RWPE2 (cell line): ENCODE measurements around the gene PRSS38.
A peak's percentile ranks its signal among the peaks of the same experiment; 100 is the strongest.

Source experiments
- ATAC-seq: fragments of 200-7000 bp; cut with Tn5 transposase; 3 replicates; pipeline ENCODE4 v1.9.1; 2021; ENCODE audit warnings: low read depth
- DNase-seq: peaks from one replicate; pipeline ENCODE4 v3.0.0-alpha.2; 2020; ENCODE audit warnings: low spot score
- H3K27ac ChIP-seq: fragments of 450-650 bp; 2 replicates; pipeline ENCODE4 v1.5.1; 2017; ENCODE audit warnings: mild to moderate bottlenecking; ENCODE audit not compliant: poor library complexity, severe bottlenecking
- H3K27me3 ChIP-seq: fragments of 250-450 bp; sonication (Bioruptor Pico); 2 replicates; pipeline ENCODE4 v1.5.1; 2021; ENCODE audit warnings: mild to moderate bottlenecking, moderate library complexity; ENCODE audit not compliant: insufficient read depth, poor library complexity, severe bottlenecking
- H3K36me3 ChIP-seq: fragments of 250-450 bp; sonication (Bioruptor Pico); 2 replicates; pipeline ENCODE4 v1.5.1; 2020; ENCODE audit warnings: low read depth, mild to moderate bottlenecking, moderate library complexity
- H3K4me1 ChIP-seq: fragments of 250-450 bp; sonication (Bioruptor Pico); 2 replicates; pipeline ENCODE4 v1.5.1; 2021; ENCODE audit warnings: mild to moderate bottlenecking, moderate library complexity; ENCODE audit not compliant: insufficient read depth, poor library complexity, severe bottlenecking
- H3K4me3 ChIP-seq: fragments of 250-450 bp; sonication (Bioruptor Pico); 2 replicates; pipeline ENCODE4 v1.5.1; 2021; ENCODE audit warnings: mild to moderate bottlenecking, moderate library complexity; ENCODE audit not compliant: severe bottlenecking
- H3K9me3 ChIP-seq: fragments of 250-450 bp; sonication (Bioruptor Pico); 2 replicates; pipeline ENCODE4 v1.5.1; 2021; ENCODE audit warnings: mild to moderate bottlenecking, moderate library complexity; ENCODE audit not compliant: severe bottlenecking
- TF ChIP-seq, protein P1 (sequence below): fragments of 450-650 bp; IDR thresholded peaks from one replicate; pipeline ENCODE4 v1.5.1; 2017; ENCODE audit warnings: mild to moderate bottlenecking, moderate library complexity; ENCODE audit not compliant: poor library complexity, severe bottlenecking

The PRSS38 gene

DNA sequence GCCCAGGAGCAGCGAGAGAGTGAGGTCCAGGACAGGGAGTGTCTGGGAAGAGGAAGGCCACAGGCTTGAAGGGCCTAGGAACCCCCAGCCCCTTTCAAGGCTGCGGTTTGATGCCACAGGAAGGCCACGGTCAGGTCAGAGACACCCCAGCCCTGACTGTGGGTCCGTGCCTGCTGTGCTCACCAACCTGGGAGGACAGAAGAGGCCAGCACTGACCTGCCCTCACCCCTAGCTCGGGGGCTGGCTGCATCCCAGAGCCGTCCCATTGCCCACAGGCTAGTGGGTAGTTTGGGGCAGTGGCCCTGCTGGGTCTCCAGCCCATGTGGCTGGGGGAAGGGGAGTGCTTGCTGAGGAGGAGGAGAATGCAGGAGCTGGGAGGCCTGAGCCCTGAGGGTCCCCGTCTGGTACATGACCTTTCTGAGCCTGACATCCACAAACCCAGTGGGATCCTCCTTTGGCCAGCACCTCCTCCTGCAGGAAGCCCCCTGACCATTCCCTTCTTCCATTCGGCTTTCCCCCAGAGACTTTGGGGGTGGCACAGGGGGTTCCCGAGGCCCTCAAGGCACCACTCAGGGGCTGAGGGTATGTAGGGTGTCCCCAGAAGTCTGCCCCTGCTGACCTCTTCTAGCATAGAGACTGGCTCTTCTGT lies 77.9 kb downstream of the PRSS38 start:
- TF ChIP-seq, protein P1, sequence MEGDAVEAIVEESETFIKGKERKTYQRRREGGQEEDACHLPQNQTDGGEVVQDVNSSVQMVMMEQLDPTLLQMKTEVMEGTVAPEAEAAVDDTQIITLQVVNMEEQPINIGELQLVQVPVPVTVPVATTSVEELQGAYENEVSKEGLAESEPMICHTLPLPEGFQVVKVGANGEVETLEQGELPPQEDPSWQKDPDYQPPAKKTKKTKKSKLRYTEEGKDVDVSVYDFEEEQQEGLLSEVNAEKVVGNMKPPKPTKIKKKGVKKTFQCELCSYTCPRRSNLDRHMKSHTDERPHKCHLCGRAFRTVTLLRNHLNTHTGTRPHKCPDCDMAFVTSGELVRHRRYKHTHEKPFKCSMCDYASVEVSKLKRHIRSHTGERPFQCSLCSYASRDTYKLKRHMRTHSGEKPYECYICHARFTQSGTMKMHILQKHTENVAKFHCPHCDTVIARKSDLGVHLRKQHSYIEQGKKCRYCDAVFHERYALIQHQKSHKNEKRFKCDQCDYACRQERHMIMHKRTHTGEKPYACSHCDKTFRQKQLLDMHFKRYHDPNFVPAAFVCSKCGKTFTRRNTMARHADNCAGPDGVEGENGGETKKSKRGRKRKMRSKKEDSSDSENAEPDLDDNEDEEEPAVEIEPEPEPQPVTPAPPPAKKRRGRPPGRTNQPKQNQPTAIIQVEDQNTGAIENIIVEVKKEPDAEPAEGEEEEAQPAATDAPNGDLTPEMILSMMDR, result no peak
- Histone ChIP-seq H3K4me3 (no peak overlapping the region), H3K36me3 (no peaks in the 10 kb centered on the region), H3K27me3 (no peaks in the 10 kb centered on the region), H3K27ac (no peak overlapping the region), H3K9me3 (no peaks in the 10 kb centered on the region), H3K4me1 (no peaks in the 10 kb centered on the region)
- ATAC-seq (no peak), DNase-seq (peak; percentile 19)

DNA sequence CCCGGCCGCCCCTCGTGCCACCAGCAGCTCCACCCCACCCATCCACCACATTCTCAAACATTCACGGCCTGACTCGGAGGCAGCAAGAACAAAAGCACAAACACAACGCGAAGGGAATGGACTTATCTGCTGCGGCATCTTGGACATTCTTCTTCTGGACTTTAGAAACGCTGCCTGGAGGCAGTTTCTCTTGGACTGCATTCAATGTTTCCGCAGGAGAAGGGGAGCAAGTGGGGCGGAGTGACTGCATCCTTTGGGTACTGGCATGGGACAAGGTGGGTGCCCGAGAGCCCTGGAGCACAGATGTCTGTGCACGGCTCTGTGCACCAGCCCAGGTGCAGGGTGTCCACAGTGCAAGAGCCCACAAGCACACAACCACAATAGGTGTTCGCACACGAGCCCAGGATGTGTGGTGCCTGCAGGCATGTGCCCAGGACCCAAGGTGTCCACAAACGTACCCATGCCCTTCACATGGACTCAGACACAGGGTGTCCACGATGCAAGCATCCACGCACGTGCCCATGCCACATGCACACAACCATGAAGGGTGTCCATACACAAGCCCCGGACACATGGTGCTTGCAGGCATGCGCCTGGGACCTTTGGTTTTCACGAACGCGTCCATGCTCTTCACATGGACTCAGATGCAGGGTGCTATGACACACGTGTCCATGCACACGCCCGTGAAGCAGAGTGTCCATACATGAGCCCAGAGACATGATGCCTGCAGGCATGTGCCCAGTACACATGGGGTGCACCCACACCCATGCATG lies 78.7 kb downstream of the PRSS38 start:
- TF ChIP-seq, protein P1, result no peak
- Histone ChIP-seq H3K27ac (no peak overlapping the region), H3K36me3 (no peaks in the 10 kb centered on the region), H3K4me1 (no peaks in the 10 kb centered on the region), H3K27me3 (no peaks in the 10 kb centered on the region), H3K4me3 (no peak overlapping the region), H3K9me3 (no peaks in the 10 kb centered on the region)
- DNase-seq (peak; percentile 18), ATAC-seq (no peak)

DNA sequence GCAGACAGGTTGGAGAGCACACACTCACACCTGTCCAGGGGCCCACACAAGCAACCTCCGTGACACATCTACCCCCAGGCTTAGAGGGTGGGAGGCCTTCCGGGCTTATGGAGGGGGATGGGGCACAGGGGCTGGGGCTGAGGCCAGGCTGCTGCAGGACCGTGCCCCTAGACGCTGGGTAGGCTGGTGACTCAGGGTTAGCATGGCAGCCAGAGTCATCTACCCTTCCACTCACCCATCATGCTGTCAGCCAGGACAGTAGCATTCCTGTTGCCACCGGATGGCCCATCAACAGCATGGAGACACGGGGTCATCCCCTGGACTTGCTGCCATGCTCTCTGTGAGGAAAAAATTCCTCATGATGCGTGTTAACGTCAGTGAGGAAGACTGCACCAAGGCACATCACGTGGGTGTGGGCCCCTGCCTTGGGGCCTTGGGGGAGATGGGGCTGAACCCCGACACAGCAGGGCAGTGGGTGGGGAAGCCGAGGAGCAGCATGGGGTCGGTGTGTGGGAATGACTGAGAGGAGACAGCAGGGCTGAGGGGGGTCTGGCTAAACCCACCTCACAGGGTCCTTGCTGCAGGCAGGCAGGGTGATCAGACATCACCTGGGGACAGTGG lies 79.5 kb downstream of the PRSS38 start:
- DNase-seq (peak; percentile 14), ATAC-seq (no peak)
- H3K27me3 ChIP-seq, result no peaks in the 10 kb centered on the region
- TF ChIP-seq, protein P1, result no peak
- no peaks in the 10 kb centered on the region for H3K36me3 ChIP-seq
- no peaks in the 10 kb centered on the region for H3K9me3 ChIP-seq
- no peak overlapping the region for H3K27ac ChIP-seq
- H3K4me1 ChIP-seq, result no peaks in the 10 kb centered on the region
- no peak overlapping the region for H3K4me3 ChIP-seq
